ENCODE measurements around the gene JTB. TPM values are rescaled to one million over a fixed set of nuclear protein-coding genes. Genes with fewer than 3 reads are reported as not detected.

Gene JTB
- total RNA-seq, 4 donors from 2014 or later, result 145 to 213 (median 182) TPM

DNA sequence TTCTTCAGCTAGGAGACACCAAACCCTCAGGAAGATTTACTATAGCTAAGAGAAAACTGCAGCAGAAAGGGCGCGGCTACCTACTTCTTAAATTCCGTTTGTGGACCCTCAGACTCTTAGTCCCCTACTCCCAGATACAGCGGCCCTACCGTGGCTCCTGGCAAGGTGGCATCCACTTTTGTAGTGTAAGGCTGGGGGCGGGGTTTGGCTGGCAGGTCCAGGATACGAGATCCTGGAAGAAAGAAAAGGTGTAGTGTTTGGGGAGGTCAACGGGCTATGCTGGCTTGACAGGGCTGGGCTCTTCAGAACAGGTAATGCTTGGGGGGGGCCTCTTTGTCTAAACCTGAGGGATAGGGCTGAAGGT is 9.5 kb downstream of the JTB start:
- no peaks in the 10 kb centered on the region for H3K9me3 ChIP-seq
- peaks cover 36% of the 10 kb centered on the region for H3K4me1 ChIP-seq
- TF ChIP-seq POLR2AphosphoS5 (IDR thresholded peaks at IDR 0.05), result no peak
- no peak for TF ChIP-seq POLR2A (IDR thresholded peaks at IDR 0.05)
- TF ChIP-seq, protein P1, sequence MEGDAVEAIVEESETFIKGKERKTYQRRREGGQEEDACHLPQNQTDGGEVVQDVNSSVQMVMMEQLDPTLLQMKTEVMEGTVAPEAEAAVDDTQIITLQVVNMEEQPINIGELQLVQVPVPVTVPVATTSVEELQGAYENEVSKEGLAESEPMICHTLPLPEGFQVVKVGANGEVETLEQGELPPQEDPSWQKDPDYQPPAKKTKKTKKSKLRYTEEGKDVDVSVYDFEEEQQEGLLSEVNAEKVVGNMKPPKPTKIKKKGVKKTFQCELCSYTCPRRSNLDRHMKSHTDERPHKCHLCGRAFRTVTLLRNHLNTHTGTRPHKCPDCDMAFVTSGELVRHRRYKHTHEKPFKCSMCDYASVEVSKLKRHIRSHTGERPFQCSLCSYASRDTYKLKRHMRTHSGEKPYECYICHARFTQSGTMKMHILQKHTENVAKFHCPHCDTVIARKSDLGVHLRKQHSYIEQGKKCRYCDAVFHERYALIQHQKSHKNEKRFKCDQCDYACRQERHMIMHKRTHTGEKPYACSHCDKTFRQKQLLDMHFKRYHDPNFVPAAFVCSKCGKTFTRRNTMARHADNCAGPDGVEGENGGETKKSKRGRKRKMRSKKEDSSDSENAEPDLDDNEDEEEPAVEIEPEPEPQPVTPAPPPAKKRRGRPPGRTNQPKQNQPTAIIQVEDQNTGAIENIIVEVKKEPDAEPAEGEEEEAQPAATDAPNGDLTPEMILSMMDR (IDR thresholded peaks at IDR 0.05), result no peak
- TF ChIP-seq EP300 (IDR thresholded peaks at IDR 0.05), result no peak
- WGBS, result under 1% methylated on average over 8 of the region's 8 CpGs
- DNase-seq (ENCODE audit: low spot score in 2 of 2), result peak; percentile 81 to 88
- H3K27ac ChIP-seq, result peak overlapping the region; percentile 93
- H3K36me3 ChIP-seq, result peaks cover 5% of the 10 kb centered on the region
- peak overlapping the region; percentile 52 for H3K4me3 ChIP-seq
- H3K27me3 ChIP-seq, result no peaks in the 10 kb centered on the region

DNA sequence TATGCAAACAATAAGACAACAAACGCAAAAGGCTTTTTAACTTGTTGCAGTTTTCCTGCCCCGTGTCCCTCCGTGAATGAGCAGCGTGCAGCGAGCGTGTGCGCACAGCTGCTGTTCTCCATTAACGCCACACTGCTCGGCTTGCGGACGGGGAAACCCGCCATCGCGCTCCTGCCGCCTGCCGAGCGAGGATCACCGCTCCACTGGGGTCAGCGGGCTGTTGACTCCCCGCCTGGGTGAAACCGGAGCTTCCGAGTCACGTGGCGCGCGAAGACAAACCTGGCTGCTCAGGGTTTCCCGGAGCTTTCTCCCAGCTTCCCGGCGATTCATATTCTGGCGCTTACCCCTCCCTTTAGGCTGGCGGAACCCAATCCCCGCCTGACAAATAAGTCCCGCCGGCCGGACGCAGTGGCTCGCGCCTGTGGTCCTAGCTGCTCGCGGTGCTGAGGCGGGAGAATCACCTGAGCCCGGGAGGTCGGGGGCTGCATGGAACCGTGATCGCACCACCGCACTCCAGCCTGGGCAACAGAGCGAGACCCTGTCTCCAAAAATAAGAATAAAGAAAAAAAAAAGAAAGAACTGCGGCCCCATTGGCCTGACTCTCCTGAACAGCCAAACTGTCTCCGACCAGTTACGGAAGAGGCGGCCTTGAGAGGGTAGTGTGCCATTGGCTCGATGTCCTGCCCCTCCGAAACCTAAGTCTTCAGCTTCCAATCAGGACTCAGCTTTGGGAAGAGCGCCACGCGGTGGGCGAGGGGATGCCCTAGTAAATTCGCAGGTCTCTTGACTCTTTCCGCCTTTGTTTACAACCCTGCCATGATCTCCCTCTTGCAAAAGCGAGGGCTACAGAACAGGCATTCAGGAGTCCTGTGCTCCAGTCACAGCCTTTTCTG is 10.1 kb downstream of the JTB start, which contains the start of gene CREB3L4:
Gene CREB3L4, plus strand, starts transcription at position 796 of the 893 bp plus-strand sequence. CDS start 624 bp downstream, outside the sequence.
- DNase-seq (ENCODE audit: low spot score in 2 of 2), result peak; percentile 95 to 96
- WGBS, result under 1% methylated on average over 48 of the region's 60 CpGs
- H3K4me3 ChIP-seq, result peak within 1 kb of the TSS; percentile 52
- H3K4me1 ChIP-seq, result peaks cover 42% of the 10 kb centered on the region
- no peaks in the 10 kb centered on the region for H3K9me3 ChIP-seq
- H3K27me3 ChIP-seq, result no peaks in the 10 kb centered on the region
- H3K27ac ChIP-seq, result peak within 1 kb of the TSS; percentile 93
- H3K36me3 ChIP-seq, result no peaks in the 10 kb centered on the region
- TF ChIP-seq POLR2AphosphoS5 (IDR thresholded peaks at IDR 0.05) (peak in 2 of 3 donors; percentile 53 to 78), POLR2A (IDR thresholded peaks at IDR 0.05) (peak; percentile 19 to 70), EP300 (IDR thresholded peaks at IDR 0.05) (no peak)
- TF ChIP-seq, protein P1 (IDR thresholded peaks at IDR 0.05), result peak; percentile 20 to 33

DNA sequence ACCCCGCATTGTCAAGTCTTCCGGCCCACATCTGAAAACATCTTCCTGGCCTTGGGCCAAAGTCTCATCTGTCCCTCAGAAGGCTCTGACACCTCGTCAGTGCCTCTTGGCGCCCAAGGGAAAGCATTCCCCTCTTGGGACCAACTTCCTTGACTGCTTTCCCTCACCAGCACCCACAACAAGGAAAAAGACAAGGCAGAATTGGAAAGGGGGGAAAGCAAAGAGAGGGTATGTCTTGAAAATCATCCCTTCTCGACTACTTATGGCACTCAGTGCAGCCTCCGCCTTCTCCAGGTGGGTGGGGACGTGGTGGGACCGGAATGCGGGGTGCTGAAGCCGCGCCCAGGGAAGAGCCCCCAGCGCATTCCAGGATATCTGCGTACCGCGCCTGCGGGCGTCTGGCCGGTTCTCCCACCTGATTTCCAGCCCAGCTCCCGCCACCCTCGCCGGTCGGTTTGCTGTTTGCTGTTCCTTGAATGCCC is 13.6 kb downstream of the JTB start:
- Histone ChIP-seq H3K27me3 (no peaks in the 10 kb centered on the region), H3K36me3 (peaks cover 16% of the 10 kb centered on the region), H3K9me3 (no peaks in the 10 kb centered on the region), H3K27ac (peak overlapping the region; percentile 95), H3K4me1 (peaks cover 74% of the 10 kb centered on the region), H3K4me3 (peak overlapping the region; percentile 70)
- peak; percentile 78 to 82 for DNase-seq (ENCODE audit: low spot score in 2 of 2)
- TF ChIP-seq POLR2A (IDR thresholded peaks at IDR 0.05), result no peak
- TF ChIP-seq, protein P1 (IDR thresholded peaks at IDR 0.05), result no peak
- TF ChIP-seq EP300 (IDR thresholded peaks at IDR 0.05), result no peak
- TF ChIP-seq POLR2AphosphoS5 (IDR thresholded peaks at IDR 0.05), result no peak
- WGBS, result 1% methylated on average over 22 of the region's 22 CpGs

DNA sequence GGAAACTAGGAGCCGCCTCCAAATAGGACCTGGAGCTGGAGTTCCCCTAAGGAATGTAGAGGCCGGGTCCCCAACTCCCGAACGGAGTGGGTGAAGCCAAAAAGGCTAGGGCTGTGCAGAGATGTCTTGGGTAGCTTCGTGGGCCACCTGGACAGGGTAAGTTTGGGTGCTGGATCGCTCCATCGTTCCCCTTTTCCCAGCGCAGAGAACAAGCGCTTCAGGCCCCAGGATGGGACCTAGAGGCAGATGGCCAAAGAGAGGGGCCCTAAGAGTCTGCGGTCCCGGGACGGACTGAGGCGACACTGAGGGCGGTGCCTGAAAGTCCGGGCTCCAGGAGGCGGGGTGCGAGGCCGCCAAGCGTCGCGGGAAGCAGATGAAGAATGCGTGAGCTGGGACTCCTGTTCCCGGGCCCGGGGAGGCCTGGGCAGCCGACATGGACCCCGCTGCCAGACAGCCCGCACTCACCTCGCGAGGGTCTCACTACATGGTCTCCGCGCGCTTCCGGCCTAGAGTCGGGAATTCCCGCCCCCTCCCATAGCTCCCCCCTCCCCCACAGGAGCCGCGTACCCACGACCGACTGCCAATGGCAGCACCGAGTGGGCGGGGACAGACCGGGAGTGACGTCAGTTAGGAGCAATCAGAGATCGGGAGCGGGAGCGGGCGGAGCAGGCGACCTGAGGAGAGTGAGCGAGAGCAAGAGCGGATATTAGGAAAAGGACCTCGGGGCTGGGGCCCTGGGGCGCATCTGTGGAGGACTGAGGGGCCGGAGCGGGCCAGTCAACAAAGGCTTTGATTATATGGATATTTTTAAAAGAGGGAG is 14.2 kb downstream of the JTB start, which contains the start of gene SLC39A1:
Gene SLC39A1, minus strand, starts transcription at position 508 of the 820 bp plus-strand sequence. CDS start 822 bp downstream, outside the sequence.
- under 1% methylated on average over 46 of the region's 54 CpGs for WGBS
- Histone ChIP-seq H3K27me3 (no peaks in the 10 kb centered on the region), H3K9me3 (no peaks in the 10 kb centered on the region), H3K36me3 (peaks cover 16% of the 10 kb centered on the region), H3K27ac (peak within 1 kb of the TSS; percentile 95), H3K4me1 (peaks cover 73% of the 10 kb centered on the region), H3K4me3 (peak within 1 kb of the TSS; percentile 70)
- peak; percentile 99 for DNase-seq (ENCODE audit: low spot score in 2 of 2)
- TF ChIP-seq, protein P1 (IDR thresholded peaks at IDR 0.05), result no peak
- TF ChIP-seq POLR2AphosphoS5 (IDR thresholded peaks at IDR 0.05) (peak in 1 of 3 donors; percentile 54), POLR2A (IDR thresholded peaks at IDR 0.05) (peak in 1 of 2 donors; percentile 54), EP300 (IDR thresholded peaks at IDR 0.05) (no peak)
